Tibial artery (tissue), 4 donors: ENCODE results near the gene PPP4R3A.

Experiments
- DNase-seq, 2 donors: peaks; one replicate each; pipeline ENCODE4 v3.0.0-alpha.2; 2019
- H3K27ac ChIP-seq, 2 donors: fragments of 200-600 bp; sonication (generic) in 1 of 2; 1 replicate in 1 of 2; 2 replicates in 1 of 2; pipeline ENCODE4 v1.5.1; 2018 to 2019; ENCODE audit warnings: mild to moderate bottlenecking in 1 of 2
- H3K27me3 ChIP-seq, 2 donors: fragments of 200-600 bp; sonication (generic) in 1 of 2; one replicate each; pipeline versions ENCODE4 v1.5.1 to v1.6.0; 2016 to 2019
- H3K36me3 ChIP-seq, 3 donors: fragments of 200-600 bp; sonication (generic) in 2 of 3; one replicate each; pipeline ENCODE4 v1.5.1; 2016 to 2019; ENCODE audit warnings: mild to moderate bottlenecking in 2 of 3
- H3K4me1 ChIP-seq, 4 donors: fragments of 200-600 bp; sonication (generic) in 2 of 4; 1 replicate in 3 of 4; 2 replicates in 1 of 4; pipeline ENCODE4 v1.5.1; 2016 to 2019
- H3K4me3 ChIP-seq, 2 donors: fragments of 200-600 bp; sonication (generic) in 1 of 2; 1 replicate in 1 of 2; 2 replicates in 1 of 2; pipeline ENCODE4 v1.5.1; 2018 to 2019; ENCODE audit warnings: mild to moderate bottlenecking in 2 of 2
- H3K9me3 ChIP-seq, 3 donors: fragments of 200-600 bp; sonication (generic) in 1 of 3; one replicate each; pipeline ENCODE4 v1.5.1; 2016 to 2019
- CTCF ChIP-seq, 2 experiments: fragments of 200-600 bp in 1 of 2; fragments of 450-650 bp in 1 of 2; IDR thresholded peaks; one replicate each; pipeline ENCODE4 v1.5.1; 2017 to 2019; ENCODE audit warnings: antibody characterized with exemption in 2 of 2, mild to moderate bottlenecking in 1 of 2, moderate library complexity in 1 of 2
- intact Hi-C: fragments of 100-400 bp; cut with DNase I; formaldehyde crosslinking; loops from one replicate; pipeline ENCODE4 v1.15.0; 2023; ENCODE audit warnings: low total_unique reads

The PPP4R3A gene

GRCh38 chr14:91520138-91520537 lies 10.0 kb upstream of the PPP4R3A start:
- TF ChIP-seq CTCF (IDR thresholded peaks at IDR 0.05), result no peak
- Histone ChIP-seq H3K9me3 (no peaks in the 10 kb centered on the region), H3K27me3 (peaks cover 0 to 6% of the 10 kb centered on the region in 2 donors), H3K4me1 (no peaks in the 10 kb centered on the region), H3K4me3 (no peak overlapping the region), H3K36me3 (no peaks in the 10 kb centered on the region), H3K27ac (no peak overlapping the region)
- intact Hi-C loops, result no loop called here
- no peak for DNase-seq

- no peak for TF ChIP-seq CTCF (IDR thresholded peaks at IDR 0.05)
- Histone ChIP-seq H3K36me3 (no peaks in the 10 kb centered on the region), H3K27ac (no peak overlapping the region), H3K4me3 (no peak overlapping the region), H3K27me3 (peaks cover 0 to 9% of the 10 kb centered on the region in 2 donors), H3K9me3 (no peaks in the 10 kb centered on the region), H3K4me1 (no peaks in the 10 kb centered on the region)
- no peak for DNase-seq
- intact Hi-C loops, result no loop called here
Observed at GRCh38 chr14:91519239-91520036, 9.3 kb upstream of the PPP4R3A start.

- intact Hi-C loops, result no loop called here
- DNase-seq, result no peak
- H3K36me3 ChIP-seq, result no peaks in the 10 kb centered on the region
Observed at GRCh38 chr14:91516663-91517388, 6.7 kb upstream of the PPP4R3A start.

GRCh38 chr14:91515979-91516378 lies 5.9 kb upstream of the PPP4R3A start:
- Histone ChIP-seq H3K4me3 (no peak overlapping the region), H3K36me3 (no peaks in the 10 kb centered on the region), H3K9me3 (no peaks in the 10 kb centered on the region), H3K4me1 (peaks cover 0 to 5% (median 0%) of the 10 kb centered on the region in 4 donors), H3K27ac (no peak overlapping the region), H3K27me3 (peaks cover 0 to 10% of the 10 kb centered on the region in 2 donors)
- DNase-seq, result no peak
- intact Hi-C loops, result no loop called here
- no peak for TF ChIP-seq CTCF (IDR thresholded peaks at IDR 0.05)

More at GRCh38 chr14:91516663-91517388, 6.7 kb upstream of the PPP4R3A start:
- H3K27ac ChIP-seq, result no peak overlapping the region
- H3K4me1 ChIP-seq, result no peaks in the 10 kb centered on the region
- TF ChIP-seq CTCF (IDR thresholded peaks at IDR 0.05), result no peak
- H3K9me3 ChIP-seq, result no peaks in the 10 kb centered on the region
- H3K27me3 ChIP-seq, result peaks cover 0 to 10% of the 10 kb centered on the region in 2 donors
- H3K4me3 ChIP-seq, result no peak overlapping the region

- H3K27me3 ChIP-seq, result peaks cover 0 to 5% of the 10 kb centered on the region in 2 donors
- intact Hi-C loops, result no loop called here
- H3K4me3 ChIP-seq, result peak overlapping the region; percentile 86 to 100
- H3K9me3 ChIP-seq, result no peaks in the 10 kb centered on the region
- DNase-seq, result no peak
- TF ChIP-seq CTCF (IDR thresholded peaks at IDR 0.05), result no peak
- H3K36me3 ChIP-seq, result no peaks in the 10 kb centered on the region
- H3K4me1 ChIP-seq, result peaks cover 0 to 28% (median 14%) of the 10 kb centered on the region in 4 donors
- H3K27ac ChIP-seq, result peak overlapping the region; percentile 98 to 99
Observed at GRCh38 chr14:91511043-91511383, 903 bp upstream of the PPP4R3A start.
